ENCODE measurements around the gene TBX19. TPM values are rescaled to one million over a fixed set of nuclear protein-coding genes. Genes with fewer than 3 reads are reported as not detected.

The TBX19 gene
- total RNA-seq, 1 donor from 2014 or later = 3.1 TPM

- Histone ChIP-seq H3K4me2 (no peak overlapping the region), H3K27ac (no peak overlapping the region), H3K27me3 (no peaks in the 10 kb centered on the region), H3K36me3 (no peaks in the 10 kb centered on the region), H3K9ac (no peak overlapping the region), H3K9me3 (ENCODE audit: low read depth) (no peaks in the 10 kb centered on the region), H3K79me2 (ENCODE audit: low read depth) (no peaks in the 10 kb centered on the region), H3K4me1 (peaks cover 14% of the 10 kb centered on the region), H2AFZ (replicated peaks) (no peak overlapping the region), H3F3A (ENCODE audit: low read depth) (peaks cover 8% of the 10 kb centered on the region), H3K4me3 (no peak overlapping the region), H4K20me1 (ENCODE audit: low read depth) (no peaks in the 10 kb centered on the region)
- H3K9me3 Mint-ChIP-seq = peaks cover 3% of the 10 kb centered on the region
- H3K4me1 Mint-ChIP-seq = peaks cover 11% of the 10 kb centered on the region
- peaks cover 5% of the 10 kb centered on the region for H3K27me3 Mint-ChIP-seq (ENCODE audit: insufficient read depth, low read depth)
- no peak for DNase-seq (ENCODE audit: low spot score)
- H3K36me3 Mint-ChIP-seq = no peaks in the 10 kb centered on the region
- H3K27ac Mint-ChIP-seq = no peak overlapping the region
- no peak overlapping the region for H3K4me3 Mint-ChIP-seq
- TF ChIP-seq EZH2 (IDR thresholded peaks at IDR 0.05) (no peak), CTCF (IDR thresholded peaks at IDR 0.05) (no peak), EZH2phosphoT487 (IDR thresholded peaks at IDR 0.05) (no peak)
Observed at GRCh38 chr1:168335500-168335899, 54.8 kb downstream of the TBX19 start.

GRCh38 chr1:168338589-168339503 is 58.2 kb downstream of the TBX19 start:
- no peaks in the 10 kb centered on the region for H3K79me2 ChIP-seq (ENCODE audit: low read depth)
- no peak overlapping the region for H3K4me3 Mint-ChIP-seq
- H3K27ac Mint-ChIP-seq = no peak overlapping the region
- DNase-seq (ENCODE audit: low spot score) = no peak
- peaks cover 9% of the 10 kb centered on the region for H3K4me1 ChIP-seq
- no peaks in the 10 kb centered on the region for H4K20me1 ChIP-seq (ENCODE audit: low read depth)
- no peak overlapping the region for H3K9ac ChIP-seq
- H3K4me1 Mint-ChIP-seq = peaks cover 5% of the 10 kb centered on the region
- H3K9me3 Mint-ChIP-seq = peaks cover 3% of the 10 kb centered on the region
- no peak overlapping the region for H3K4me3 ChIP-seq
- no peaks in the 10 kb centered on the region for H3K36me3 ChIP-seq
- no peak overlapping the region for H3K27ac ChIP-seq
- no peaks in the 10 kb centered on the region for H3K27me3 ChIP-seq
- no peaks in the 10 kb centered on the region for H3K9me3 ChIP-seq (ENCODE audit: low read depth)
- H2AFZ ChIP-seq (replicated peaks) = no peak overlapping the region
- peaks cover 5% of the 10 kb centered on the region for H3F3A ChIP-seq (ENCODE audit: low read depth)
- no peaks in the 10 kb centered on the region for H3K36me3 Mint-ChIP-seq
- H3K4me2 ChIP-seq = no peak overlapping the region
- peaks cover 5% of the 10 kb centered on the region for H3K27me3 Mint-ChIP-seq (ENCODE audit: insufficient read depth, low read depth)
- TF ChIP-seq EZH2 (IDR thresholded peaks at IDR 0.05) = no peak
- TF ChIP-seq CTCF (IDR thresholded peaks at IDR 0.05) = no peak
- TF ChIP-seq EZH2phosphoT487 (IDR thresholded peaks at IDR 0.05) = no peak

- no peaks in the 10 kb centered on the region for H3K4me1 ChIP-seq
- H3F3A ChIP-seq (ENCODE audit: low read depth) = no peaks in the 10 kb centered on the region
- no peak overlapping the region for H3K4me2 ChIP-seq
- H3K79me2 ChIP-seq (ENCODE audit: low read depth) = no peaks in the 10 kb centered on the region
- H3K4me3 ChIP-seq = no peak overlapping the region
- H3K4me3 Mint-ChIP-seq = no peak overlapping the region
- no peaks in the 10 kb centered on the region for H3K36me3 ChIP-seq
- no peaks in the 10 kb centered on the region for H3K4me1 Mint-ChIP-seq
- H4K20me1 ChIP-seq (ENCODE audit: low read depth) = no peaks in the 10 kb centered on the region
- peaks cover 3% of the 10 kb centered on the region for H3K9me3 Mint-ChIP-seq
- H3K27ac ChIP-seq = no peak overlapping the region
- H3K9ac ChIP-seq = no peak overlapping the region
- no peaks in the 10 kb centered on the region for H3K36me3 Mint-ChIP-seq
- H3K9me3 ChIP-seq (ENCODE audit: low read depth) = no peaks in the 10 kb centered on the region
- no peak for DNase-seq (ENCODE audit: low spot score)
- TF ChIP-seq EZH2 (IDR thresholded peaks at IDR 0.05) (no peak), EZH2phosphoT487 (IDR thresholded peaks at IDR 0.05) (no peak), CTCF (IDR thresholded peaks at IDR 0.05) (no peak)
- H2AFZ ChIP-seq (replicated peaks) = no peak overlapping the region
- no peaks in the 10 kb centered on the region for H3K27me3 ChIP-seq
- peaks cover 4% of the 10 kb centered on the region for H3K27me3 Mint-ChIP-seq (ENCODE audit: insufficient read depth, low read depth)
- no peak overlapping the region for H3K27ac Mint-ChIP-seq
Observed at GRCh38 chr1:168340781-168341482, 60.3 kb downstream of the TBX19 start.
